K562 (cell line): Measurements from ENCODE around the gene MRO.

Experiments used
- CBFB ChIP-seq: sonication (generic); formaldehyde crosslinking; IDR thresholded peaks from 2 replicates; pipeline ENCODE4 v1.4.0; 2020; ENCODE audit warnings: mild to moderate bottlenecking, missing genetic modification reagents
- JUND ChIP-seq, 2 experiments: IDR thresholded peaks; 2 replicates in 1 of 2; 3 replicates in 1 of 2; pipeline ENCODE4 v1.6.1; 2011; ENCODE audit warnings: borderline replicate concordance in 2 of 2, low read depth in 2 of 2, low read length in 2 of 2, improper control_type of control experiment in 1 of 2, missing biosample characterization in 1 of 2, missing genetic modification characterization in 1 of 2, missing genetic modification reagents in 1 of 2
- NFYB ChIP-seq: IDR thresholded peaks from 2 replicates; pipeline ENCODE4 v1.6.1; 2011; ENCODE audit warnings: mild to moderate bottlenecking, moderate library complexity; ENCODE audit not compliant: insufficient read length; ENCODE audit errors: extremely low read depth
- TF ChIP-seq, protein P1 (sequence below), 3 experiments: IDR thresholded peaks in 2 of 3; conservative IDR thresholded peaks in 1 of 3; 2 replicates each; pipeline ENCODE4 v1.5.1; 2011 to 2012; ENCODE audit warnings: low read length in 3 of 3, mild to moderate bottlenecking in 3 of 3, control low read depth in 2 of 3, improper control_type of control experiment in 1 of 3, inconsistent platforms in 1 of 3, low read depth in 1 of 3, mixed read lengths in 1 of 3, moderate library complexity in 1 of 3; ENCODE audit not compliant: insufficient read depth in 2 of 3

DNA sequence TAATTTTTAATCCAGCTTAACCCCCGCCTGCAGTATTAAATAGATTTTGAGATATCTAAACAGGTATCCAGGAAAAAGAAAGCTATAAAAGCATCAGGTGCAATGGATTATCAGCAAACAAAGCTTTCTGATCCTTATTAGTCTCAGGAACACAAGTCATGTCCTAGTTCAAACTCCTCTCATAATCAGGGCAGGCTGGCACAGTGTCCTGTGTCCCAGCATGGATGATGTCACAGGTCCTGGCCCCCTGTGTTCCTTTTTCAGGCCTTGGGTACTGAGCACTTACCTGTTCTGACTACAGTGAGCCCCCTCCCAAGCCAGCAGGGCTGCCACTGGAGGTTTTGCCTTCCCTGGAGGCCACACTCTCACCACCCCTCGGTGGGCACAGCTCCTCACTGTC, 19.5 kb upstream of the MRO start:
- TF ChIP-seq, protein P1, sequence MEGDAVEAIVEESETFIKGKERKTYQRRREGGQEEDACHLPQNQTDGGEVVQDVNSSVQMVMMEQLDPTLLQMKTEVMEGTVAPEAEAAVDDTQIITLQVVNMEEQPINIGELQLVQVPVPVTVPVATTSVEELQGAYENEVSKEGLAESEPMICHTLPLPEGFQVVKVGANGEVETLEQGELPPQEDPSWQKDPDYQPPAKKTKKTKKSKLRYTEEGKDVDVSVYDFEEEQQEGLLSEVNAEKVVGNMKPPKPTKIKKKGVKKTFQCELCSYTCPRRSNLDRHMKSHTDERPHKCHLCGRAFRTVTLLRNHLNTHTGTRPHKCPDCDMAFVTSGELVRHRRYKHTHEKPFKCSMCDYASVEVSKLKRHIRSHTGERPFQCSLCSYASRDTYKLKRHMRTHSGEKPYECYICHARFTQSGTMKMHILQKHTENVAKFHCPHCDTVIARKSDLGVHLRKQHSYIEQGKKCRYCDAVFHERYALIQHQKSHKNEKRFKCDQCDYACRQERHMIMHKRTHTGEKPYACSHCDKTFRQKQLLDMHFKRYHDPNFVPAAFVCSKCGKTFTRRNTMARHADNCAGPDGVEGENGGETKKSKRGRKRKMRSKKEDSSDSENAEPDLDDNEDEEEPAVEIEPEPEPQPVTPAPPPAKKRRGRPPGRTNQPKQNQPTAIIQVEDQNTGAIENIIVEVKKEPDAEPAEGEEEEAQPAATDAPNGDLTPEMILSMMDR (IDR thresholded peaks at IDR 0.05 in 2 of 3, conservative IDR thresholded peaks at IDR 0.05 in 1 of 3; ENCODE audit: insufficient read depth in 2 of 3, low read depth in 1 of 3, low read length in 3 of 3) = no peak
- no peak for TF ChIP-seq NFYB
- no peak for TF ChIP-seq JUND (IDR thresholded peaks at IDR 0.05; ENCODE audit: borderline replicate concordance, low read depth, low read length)
- no peak for TF ChIP-seq JUND (tag; IDR thresholded peaks at IDR 0.05; ENCODE audit: borderline replicate concordance, low read depth, low read length)
- TF ChIP-seq CBFB (CRISPR knock-in tag) = no peak
